GM23248 (cell line): ENCODE results near the gene RIMS4.
"Not testable (repeated sequence)": the region's sequence is repeated elsewhere in the genome, so short reads cannot be mapped to it uniquely, and the experiment has no call there.

Experiments used
- EZH2 ChIP-seq: fragments of 200-600 bp; sonication (generic); IDR thresholded peaks from 2 replicates; pipeline ENCODE4 v1.6.1; 2018; ENCODE audit warnings: antibody characterized with exemption, mild to moderate bottlenecking; ENCODE audit not compliant: insufficient read depth, poor library complexity, severe bottlenecking
- EZH2phosphoT487 ChIP-seq: fragments of 200-600 bp; sonication (generic); IDR thresholded peaks from 2 replicates; pipeline ENCODE4 v1.6.1; 2018; ENCODE audit warnings: antibody characterized with exemption, moderate library complexity, mild to moderate bottlenecking, low read depth; ENCODE audit not compliant: insufficient read depth

DNA sequence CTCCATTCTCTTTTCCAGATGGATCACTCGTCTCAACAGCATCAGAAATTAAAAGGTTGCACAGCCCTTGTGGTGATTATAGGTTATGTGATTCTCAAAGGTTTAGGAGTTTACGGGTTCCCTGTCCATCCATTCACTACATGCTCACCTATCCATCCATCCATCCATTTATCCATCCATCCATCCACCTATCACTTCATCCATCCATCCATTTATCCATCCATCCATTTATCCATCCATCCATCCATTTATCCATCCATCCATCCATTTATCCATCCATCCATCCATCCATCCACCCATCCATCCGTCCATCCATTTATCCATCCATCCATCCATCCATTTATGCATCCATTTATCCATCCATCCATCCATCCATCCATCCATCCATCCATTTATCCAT lies 46.5 kb downstream of the RIMS4 start:
- TF ChIP-seq EZH2, EZH2phosphoT487: not testable (repeated sequence)
